Fibroblast of lung (primary cell): ENCODE data around the gene IGSF9B.

Experiments
- EZH2 ChIP-seq: IDR thresholded peaks from 2 replicates; pipeline ENCODE4 v1.5.1; 2012; ENCODE audit warnings: low read length, control low read depth, mild to moderate bottlenecking; ENCODE audit errors: missing control alignments
- TF ChIP-seq, protein P1 (sequence below), 2 donors: IDR thresholded peaks in 1 of 2; conservative IDR thresholded peaks in 1 of 2; 1 replicate in 1 of 2; 2 replicates in 1 of 2; pipeline ENCODE4 v1.5.1; 2011 to 2012; ENCODE audit warnings: low read length in 2 of 2, control low read depth in 1 of 2, inconsistent platforms in 1 of 2, low read depth in 1 of 2, mild to moderate bottlenecking in 1 of 2

DNA sequence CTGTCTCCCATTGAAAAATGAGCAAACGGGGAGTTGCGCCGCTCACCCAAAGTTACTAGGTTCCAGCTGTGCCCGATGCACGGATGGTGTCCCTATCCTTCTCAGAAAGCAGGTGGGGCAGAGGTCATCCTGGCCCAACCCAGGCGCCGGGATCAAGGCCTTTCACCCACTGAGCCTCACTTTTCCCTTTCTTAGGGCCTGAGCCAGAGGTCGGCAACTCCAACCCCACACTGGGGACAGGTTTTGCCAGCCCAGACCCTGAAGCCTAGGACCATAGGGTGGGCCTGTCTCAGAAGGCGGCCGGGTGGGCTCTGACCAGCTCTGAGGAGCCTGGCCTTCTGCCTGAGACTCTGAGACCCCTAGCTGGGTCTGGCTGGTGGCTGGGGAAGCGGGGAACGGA lies 6.3 kb downstream of the IGSF9B start:
- TF ChIP-seq, protein P1, sequence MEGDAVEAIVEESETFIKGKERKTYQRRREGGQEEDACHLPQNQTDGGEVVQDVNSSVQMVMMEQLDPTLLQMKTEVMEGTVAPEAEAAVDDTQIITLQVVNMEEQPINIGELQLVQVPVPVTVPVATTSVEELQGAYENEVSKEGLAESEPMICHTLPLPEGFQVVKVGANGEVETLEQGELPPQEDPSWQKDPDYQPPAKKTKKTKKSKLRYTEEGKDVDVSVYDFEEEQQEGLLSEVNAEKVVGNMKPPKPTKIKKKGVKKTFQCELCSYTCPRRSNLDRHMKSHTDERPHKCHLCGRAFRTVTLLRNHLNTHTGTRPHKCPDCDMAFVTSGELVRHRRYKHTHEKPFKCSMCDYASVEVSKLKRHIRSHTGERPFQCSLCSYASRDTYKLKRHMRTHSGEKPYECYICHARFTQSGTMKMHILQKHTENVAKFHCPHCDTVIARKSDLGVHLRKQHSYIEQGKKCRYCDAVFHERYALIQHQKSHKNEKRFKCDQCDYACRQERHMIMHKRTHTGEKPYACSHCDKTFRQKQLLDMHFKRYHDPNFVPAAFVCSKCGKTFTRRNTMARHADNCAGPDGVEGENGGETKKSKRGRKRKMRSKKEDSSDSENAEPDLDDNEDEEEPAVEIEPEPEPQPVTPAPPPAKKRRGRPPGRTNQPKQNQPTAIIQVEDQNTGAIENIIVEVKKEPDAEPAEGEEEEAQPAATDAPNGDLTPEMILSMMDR (conservative IDR thresholded peaks at IDR 0.05 in 1 of 2, IDR thresholded peaks at IDR 0.05 in 1 of 2; ENCODE audit: low read depth in 1 of 2, low read length in 2 of 2), result no peak
- TF ChIP-seq EZH2, result no peak
